ENCODE data around the gene TCP11L2. TPM values are rescaled to one million over a fixed set of nuclear protein-coding genes. Genes with fewer than 3 reads are reported as not detected.

The TCP11L2 gene
- polyA plus RNA-seq, 1 experiment, result 16.8 TPM

- CTCF ChIA-PET, result interaction anchor here (1.1 to 2.1 kb wide), 2 partner anchors 25 to 31 kb away, joined by 3 to 5 read pairs; no protein-coding TSS in a partner anchor
- POLR2A ChIA-PET, result no interaction called here
- no peak for DNase-seq (ENCODE audit: low read depth)
- no peaks in the 10 kb centered on the region for H3K36me3 ChIP-seq (ENCODE audit: control insufficient read depth, insufficient read depth, low read length)
- no peak overlapping the region for H3K4me3 ChIP-seq (ENCODE audit: low read depth, low read length)
- no peaks in the 10 kb centered on the region for H3K27me3 ChIP-seq (ENCODE audit: control insufficient read depth, insufficient read depth, low read length)
- TF ChIP-seq CTCF (IDR thresholded peaks at IDR 0.05; ENCODE audit: insufficient read depth, low read depth, low read length), result no peak
Measured at GRCh38 chr12:106258226-106258625, 44.3 kb upstream of the TCP11L2 start.

- TF ChIP-seq CTCF (IDR thresholded peaks at IDR 0.05; ENCODE audit: insufficient read depth, low read depth, low read length), result no peak
- H3K27me3 ChIP-seq (ENCODE audit: control insufficient read depth, insufficient read depth, low read length), result no peaks in the 10 kb centered on the region
- no peaks in the 10 kb centered on the region for H3K36me3 ChIP-seq (ENCODE audit: control insufficient read depth, insufficient read depth, low read length)
- POLR2A ChIA-PET, result no interaction called here
- H3K4me3 ChIP-seq (ENCODE audit: low read depth, low read length), result no peak overlapping the region
- CTCF ChIA-PET, result interaction anchor here (1.1 to 2.1 kb wide), 2 partner anchors 24 to 32 kb away, joined by 3 to 5 read pairs; no protein-coding TSS in a partner anchor
- no peak for DNase-seq (ENCODE audit: low read depth)
Measured at GRCh38 chr12:106258935-106259334, 43.6 kb upstream of the TCP11L2 start.

GRCh38 chr12:106265116-106265515 is 37.4 kb upstream of the TCP11L2 start:
- no peak for DNase-seq (ENCODE audit: low read depth)
- Histone ChIP-seq H3K36me3 (ENCODE audit: control insufficient read depth, insufficient read depth, low read length) (no peaks in the 10 kb centered on the region), H3K4me3 (ENCODE audit: low read depth, low read length) (no peak overlapping the region), H3K27me3 (ENCODE audit: control insufficient read depth, insufficient read depth, low read length) (0 out of 2 replicates have a peak, but pooled peaks cover 2% of the 10 kb centered on the region)
- ChIA-PET POLR2A (interaction anchor here (0.6 kb wide), 1 partner anchor 9 kb away, joined by 3 read pairs; no protein-coding TSS in a partner anchor), CTCF (interaction anchor here (1.4 kb wide), 1 partner anchor 17 kb away, joined by 6 read pairs; no protein-coding TSS in a partner anchor)
- TF ChIP-seq CTCF (IDR thresholded peaks at IDR 0.05; ENCODE audit: insufficient read depth, low read depth, low read length), result no peak

- no peak for TF ChIP-seq CTCF (IDR thresholded peaks at IDR 0.05; ENCODE audit: insufficient read depth, low read depth, low read length)
- H3K4me3 ChIP-seq (ENCODE audit: low read depth, low read length), result no peak overlapping the region
- no peaks in the 10 kb centered on the region for H3K36me3 ChIP-seq (ENCODE audit: control insufficient read depth, insufficient read depth, low read length)
- no peak for DNase-seq (ENCODE audit: low read depth)
- 0 out of 2 replicates have a peak, but pooled peaks cover 2% of the 10 kb centered on the region for H3K27me3 ChIP-seq (ENCODE audit: control insufficient read depth, insufficient read depth, low read length)
- CTCF ChIA-PET, result no interaction called here
- POLR2A ChIA-PET, result no interaction called here
Measured at GRCh38 chr12:106267535-106267934, 35.0 kb upstream of the TCP11L2 start.

- Histone ChIP-seq H3K27me3 (ENCODE audit: control insufficient read depth, insufficient read depth, low read length) (0 out of 2 replicates have a peak, but pooled peaks cover 2% of the 10 kb centered on the region), H3K4me3 (ENCODE audit: low read depth, low read length) (no peak overlapping the region), H3K36me3 (ENCODE audit: control insufficient read depth, insufficient read depth, low read length) (no peaks in the 10 kb centered on the region)
- POLR2A ChIA-PET, result no interaction called here
- no peak for TF ChIP-seq CTCF (IDR thresholded peaks at IDR 0.05; ENCODE audit: insufficient read depth, low read depth, low read length)
- CTCF ChIA-PET, result interaction anchor here (1.1 to 1.8 kb wide), 3 partner anchors 10 to 133 kb away, joined by 3 to 6 read pairs (median 3); no protein-coding TSS in a partner anchor
- DNase-seq (ENCODE audit: low read depth), result no peak
Measured at GRCh38 chr12:106269150-106269771, 33.3 kb upstream of the TCP11L2 start.
